ENCODE measurements around the gene MAST4. TPM values are rescaled to one million over a fixed set of nuclear protein-coding genes. Genes with fewer than 3 reads are reported as not detected.

MAST4 gene
- total and polyA plus RNA-seq, 2 donors (not counting 1 experiment from before 2014, with no cell fraction given) = 2.5 to 57.1 TPM

DNA sequence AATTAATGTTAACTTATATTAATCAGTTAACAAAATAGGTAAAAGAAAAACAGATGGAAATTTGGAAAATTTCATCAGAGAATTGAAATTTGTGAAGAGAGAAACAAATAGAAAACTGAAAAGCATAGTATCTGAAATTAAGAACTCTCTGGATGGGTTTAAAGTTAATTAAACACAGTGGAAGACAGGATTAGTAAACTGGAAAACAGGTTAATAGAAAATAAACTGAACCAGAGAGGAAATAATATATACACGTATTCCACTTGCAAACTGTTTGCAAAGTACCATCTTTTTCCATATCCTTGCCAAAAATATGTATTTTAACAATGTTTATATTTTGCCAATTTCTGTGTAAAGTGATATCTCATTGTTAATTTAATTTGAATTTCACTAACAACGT, 342.9 kb downstream of the MAST4 start:
- POLR2A ChIA-PET = no interaction called here
- no peak for ATAC-seq (ENCODE audit: low read depth)
- Mint-ChIP-seq H3K27ac (no peak overlapping the region), H3K4me3 (no peak overlapping the region), H3K9me3 (ENCODE audit: insufficient read depth) (peaks cover 5% of the 10 kb centered on the region), H3K4me1 (no peaks in the 10 kb centered on the region), H3K27me3 (peaks cover 4% of the 10 kb centered on the region)
- no peak for DNase-seq
- Histone ChIP-seq H3K27me3 (replicated peaks in 1 of 4; ENCODE audit: control extremely low read depth in 1 of 4, control insufficient read depth in 3 of 4, insufficient read depth in 4 of 4, low read length in 3 of 4) (no peaks in the 10 kb centered on the region), H4K20me1 (ENCODE audit: control insufficient read depth, insufficient read depth, low read length, poor library complexity, severe bottlenecking) (no peaks in the 10 kb centered on the region), H3K27ac (ENCODE audit: low read length in 2 of 2) (no peak overlapping the region), H3K4me3 (ENCODE audit: control extremely low read depth in 1 of 5, extremely low read depth in 1 of 5, insufficient read depth in 1 of 5, low read depth in 2 of 5, low read length in 4 of 5) (no peak overlapping the region), H3K4me1 (ENCODE audit: control insufficient read depth in 2 of 2, insufficient read depth in 2 of 2, low read length in 2 of 2) (no peaks in the 10 kb centered on the region), H3K4me2 (replicated peaks; ENCODE audit: low read depth, low read length, poor library complexity, severe bottlenecking) (no peak overlapping the region), H3K9me3 (ENCODE audit: control extremely low read depth in 1 of 3, control insufficient read depth in 2 of 3, insufficient read depth in 1 of 3, low read length in 2 of 3) (no peaks in the 10 kb centered on the region), H3K9ac (ENCODE audit: low read length) (no peak overlapping the region), H3K79me2 (ENCODE audit: control insufficient read depth, insufficient read depth, low read length) (no peaks in the 10 kb centered on the region), H2AFZ (ENCODE audit: insufficient read depth, low read depth, low read length, poor library complexity, severe bottlenecking) (no peak overlapping the region), H3K36me3 (replicated peaks in 1 of 2; ENCODE audit: control extremely low read depth in 1 of 2, control insufficient read depth in 1 of 2, extremely low read depth in 1 of 2, insufficient read depth in 2 of 2, low read length in 1 of 2) (no peaks in the 10 kb centered on the region)
- TF ChIP-seq EZH2 (IDR thresholded peaks at IDR 0.05; ENCODE audit: borderline replicate concordance, insufficient read depth, low read depth, low read length, poor library complexity, severe bottlenecking) = no peak
- TF ChIP-seq, protein P1, sequence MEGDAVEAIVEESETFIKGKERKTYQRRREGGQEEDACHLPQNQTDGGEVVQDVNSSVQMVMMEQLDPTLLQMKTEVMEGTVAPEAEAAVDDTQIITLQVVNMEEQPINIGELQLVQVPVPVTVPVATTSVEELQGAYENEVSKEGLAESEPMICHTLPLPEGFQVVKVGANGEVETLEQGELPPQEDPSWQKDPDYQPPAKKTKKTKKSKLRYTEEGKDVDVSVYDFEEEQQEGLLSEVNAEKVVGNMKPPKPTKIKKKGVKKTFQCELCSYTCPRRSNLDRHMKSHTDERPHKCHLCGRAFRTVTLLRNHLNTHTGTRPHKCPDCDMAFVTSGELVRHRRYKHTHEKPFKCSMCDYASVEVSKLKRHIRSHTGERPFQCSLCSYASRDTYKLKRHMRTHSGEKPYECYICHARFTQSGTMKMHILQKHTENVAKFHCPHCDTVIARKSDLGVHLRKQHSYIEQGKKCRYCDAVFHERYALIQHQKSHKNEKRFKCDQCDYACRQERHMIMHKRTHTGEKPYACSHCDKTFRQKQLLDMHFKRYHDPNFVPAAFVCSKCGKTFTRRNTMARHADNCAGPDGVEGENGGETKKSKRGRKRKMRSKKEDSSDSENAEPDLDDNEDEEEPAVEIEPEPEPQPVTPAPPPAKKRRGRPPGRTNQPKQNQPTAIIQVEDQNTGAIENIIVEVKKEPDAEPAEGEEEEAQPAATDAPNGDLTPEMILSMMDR (IDR thresholded peaks at IDR 0.05) = no peak
- WGBS (ENCODE audit: insufficient coverage) = no CpG with 5 or more reads among the region's 2 CpGs
- CTCF ChIA-PET = no interaction called here
- intact Hi-C loops (cut with micrococcal nuclease) = no loop called here

DNA sequence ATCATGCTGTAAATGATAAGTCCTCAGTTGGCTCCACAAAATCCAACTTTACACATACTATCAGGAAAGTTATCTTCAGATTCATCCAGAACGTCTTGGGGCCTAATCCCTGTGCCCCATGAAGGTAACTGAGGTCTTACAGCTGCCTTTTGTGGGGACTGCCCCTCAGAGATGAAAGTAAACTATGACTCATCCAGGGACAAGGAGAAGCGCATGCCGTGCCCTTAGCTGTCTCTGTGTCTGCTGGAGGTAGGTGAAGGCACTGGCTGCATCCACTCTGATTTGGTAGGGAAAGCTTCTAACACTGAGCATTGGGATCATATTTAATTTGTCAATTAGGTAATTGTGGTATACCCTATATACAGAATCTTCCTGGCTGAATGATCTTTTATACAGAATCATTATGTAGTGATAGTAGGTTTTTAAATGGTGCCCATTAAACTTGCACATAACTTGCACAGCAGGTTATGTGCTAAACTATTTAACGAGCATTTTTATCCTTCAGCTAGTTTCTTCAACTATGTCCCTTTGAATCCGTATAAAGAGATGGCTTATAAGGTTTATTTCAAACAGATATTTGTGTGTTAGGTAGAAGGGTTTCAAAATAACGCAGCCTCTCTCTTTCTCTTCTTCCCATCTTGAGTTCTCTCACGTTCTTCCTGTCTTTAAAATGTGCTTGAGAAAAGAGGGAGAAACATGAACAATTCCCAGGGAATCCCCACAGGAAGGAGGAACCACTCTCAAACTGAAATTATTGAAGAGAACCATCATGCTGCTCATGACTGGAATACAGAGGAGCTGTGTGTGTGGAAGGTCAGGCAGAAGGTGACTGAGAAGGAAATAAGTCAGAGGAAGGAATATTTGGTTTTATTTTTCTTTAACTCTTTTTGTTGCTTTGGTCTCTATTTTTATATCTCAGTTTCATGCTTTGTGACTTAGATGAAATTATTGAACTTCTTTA, 349.5 kb downstream of the MAST4 start:
- 83% methylated on average over 1 of the region's 7 CpGs for WGBS (ENCODE audit: insufficient coverage)
- Mint-ChIP-seq H3K27me3 (peaks cover under 1% of the 10 kb centered on the region), H3K4me3 (no peak overlapping the region), H3K27ac (no peak overlapping the region), H3K4me1 (no peaks in the 10 kb centered on the region), H3K9me3 (ENCODE audit: insufficient read depth) (peaks cover 3% of the 10 kb centered on the region)
- intact Hi-C loops (cut with micrococcal nuclease) = no loop called here
- ChIA-PET POLR2A (no interaction called here), CTCF (no interaction called here)
- no peak overlapping the region for H3K27ac ChIP-seq (ENCODE audit: low read length in 2 of 2)
- H3K79me2 ChIP-seq (ENCODE audit: control insufficient read depth, insufficient read depth, low read length) = no peaks in the 10 kb centered on the region
- ATAC-seq (ENCODE audit: low read depth) (peak; percentile 36), DNase-seq (no peak)
- H3K4me2 ChIP-seq (replicated peaks; ENCODE audit: low read depth, low read length, poor library complexity, severe bottlenecking) = no peak overlapping the region
- no peaks in the 10 kb centered on the region for H3K36me3 ChIP-seq (replicated peaks in 1 of 2; ENCODE audit: control extremely low read depth in 1 of 2, control insufficient read depth in 1 of 2, extremely low read depth in 1 of 2, insufficient read depth in 2 of 2, low read length in 1 of 2)
- no peaks in the 10 kb centered on the region for H3K9me3 ChIP-seq (ENCODE audit: control extremely low read depth in 1 of 3, control insufficient read depth in 2 of 3, insufficient read depth in 1 of 3, low read length in 2 of 3)
- H3K27me3 ChIP-seq (replicated peaks in 1 of 4; ENCODE audit: control extremely low read depth in 1 of 4, control insufficient read depth in 3 of 4, insufficient read depth in 4 of 4, low read length in 3 of 4) = peaks cover 0 to 3% (median 0%) of the 10 kb centered on the region in 4 experiments
- no peaks in the 10 kb centered on the region for H3K4me1 ChIP-seq (ENCODE audit: control insufficient read depth in 2 of 2, insufficient read depth in 2 of 2, low read length in 2 of 2)
- H3K9ac ChIP-seq (ENCODE audit: low read length) = no peak overlapping the region
- H4K20me1 ChIP-seq (ENCODE audit: control insufficient read depth, insufficient read depth, low read length, poor library complexity, severe bottlenecking) = no peaks in the 10 kb centered on the region
- TF ChIP-seq, protein P1 (IDR thresholded peaks at IDR 0.05) = no peak
- no peak for TF ChIP-seq EZH2 (IDR thresholded peaks at IDR 0.05; ENCODE audit: borderline replicate concordance, insufficient read depth, low read depth, low read length, poor library complexity, severe bottlenecking)
- H2AFZ ChIP-seq (ENCODE audit: insufficient read depth, low read depth, low read length, poor library complexity, severe bottlenecking) = no peak overlapping the region
- no peak overlapping the region for H3K4me3 ChIP-seq (ENCODE audit: control extremely low read depth in 1 of 5, extremely low read depth in 1 of 5, insufficient read depth in 1 of 5, low read depth in 2 of 5, low read length in 4 of 5)

All from B cell (primary cell).